Left cardiac atrium (tissue), 4 donors: ENCODE data around the gene CRHR1. TPM values are rescaled to one million over a fixed set of nuclear protein-coding genes. Genes with fewer than 3 reads are reported as not detected.
"Not testable (repeated sequence)": the region's sequence is repeated elsewhere in the genome, so short reads cannot be mapped to it uniquely, and the experiment has no call there.

Source experiments
- ATAC-seq, 2 donors: fragments of 200-7000 bp; cut with Tn5 transposase; one replicate each; pipeline ENCODE4 v1.9.1; 2020; ENCODE audit warnings: mild to moderate bottlenecking in 2 of 2, moderate library complexity in 2 of 2
- DNase-seq: peaks from one replicate; pipeline ENCODE4 v3.0.0-alpha.2; 2020
- intact Hi-C, 2 donors: fragments of 100-400 bp; cut with DNase I; formaldehyde crosslinking; loops; one replicate each; pipeline versions ENCODE4 v1.14.1 to v1.15.1; 2022 to 2023
- long read RNA-seq: library from polyadenylated mRNA; unstranded; transcript quantifications from one replicate; pipeline ENCODE4 v2.0.0, GENCODE V29; 2021
- total RNA-seq, 2 donors: library from RNA; stranded (reverse); fragmentation: NEBNext Ultra II Directional; extraction: Animal tissue kit (Norgen Biotek cat#: 25700); gene quantifications; one replicate each; pipeline ENCODE4 v1.2.1, GENCODE V29; 2021
- donor health status: DM: no; HTN: yes; CAD: no.
- donor health status: DM: no; HTN: yes; CAD: no; lungs with severe emphysema.
- donor health status: DM: yes; HTN: yes; CAD: no.
- donor health status: Dilated cardiomyopathy.

The CRHR1 gene
- not detected for total RNA-seq
- long read RNA-seq = 0 reads

DNA sequence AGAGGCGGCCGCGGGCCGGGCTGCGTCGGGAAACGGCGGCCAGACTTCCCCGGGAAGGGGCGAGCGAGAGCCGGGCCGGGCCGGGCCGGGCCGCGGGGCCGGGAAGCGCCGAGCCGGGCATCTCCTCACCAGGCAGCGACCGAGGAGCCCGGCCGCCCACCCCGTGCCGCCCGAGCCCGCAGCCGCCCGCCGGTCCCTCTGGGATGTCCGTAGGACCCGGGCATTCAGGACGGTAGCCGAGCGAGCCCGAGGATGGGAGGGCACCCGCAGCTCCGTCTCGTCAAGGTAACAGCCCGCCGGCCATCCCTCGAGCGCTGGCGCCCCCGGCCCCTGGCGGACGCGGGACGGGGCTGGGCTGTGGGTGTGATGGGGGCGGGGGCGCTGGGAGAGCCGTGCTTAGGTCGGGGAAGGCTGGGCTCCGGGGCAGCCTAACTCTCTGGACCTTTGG is at the start of gene CRHR1:
Gene CRHR1, plus strand, starts transcription at position 28 of the 448 bp plus-strand sequence. Its CDS starts 225 bp downstream, at position 253.
- ATAC-seq (peak; percentile 38 to 39), DNase-seq (no peak)
- intact Hi-C loops = no loop called here

DNA sequence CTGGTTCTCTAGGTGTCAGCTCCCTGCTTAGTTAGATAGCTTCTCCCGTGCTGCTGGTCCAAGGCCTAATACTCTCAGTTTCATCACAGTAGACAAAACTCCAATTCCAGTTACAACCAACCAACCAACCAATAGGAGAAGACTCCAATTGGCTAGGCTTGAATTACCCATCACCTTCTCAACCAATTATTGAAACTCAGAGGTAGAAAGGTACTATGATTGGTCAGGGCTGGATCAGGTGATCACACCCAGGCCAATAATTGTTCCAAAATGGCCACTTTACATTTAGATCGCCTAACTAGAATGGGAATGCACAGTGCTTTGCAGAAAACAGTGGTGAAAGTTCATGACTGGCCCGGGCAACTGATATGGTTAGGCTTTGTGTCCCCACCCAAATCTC is 49.5 kb upstream of the CRHR1 start:
- no peak for ATAC-seq
- intact Hi-C loops = no loop called here
- DNase-seq = no peak

DNA sequence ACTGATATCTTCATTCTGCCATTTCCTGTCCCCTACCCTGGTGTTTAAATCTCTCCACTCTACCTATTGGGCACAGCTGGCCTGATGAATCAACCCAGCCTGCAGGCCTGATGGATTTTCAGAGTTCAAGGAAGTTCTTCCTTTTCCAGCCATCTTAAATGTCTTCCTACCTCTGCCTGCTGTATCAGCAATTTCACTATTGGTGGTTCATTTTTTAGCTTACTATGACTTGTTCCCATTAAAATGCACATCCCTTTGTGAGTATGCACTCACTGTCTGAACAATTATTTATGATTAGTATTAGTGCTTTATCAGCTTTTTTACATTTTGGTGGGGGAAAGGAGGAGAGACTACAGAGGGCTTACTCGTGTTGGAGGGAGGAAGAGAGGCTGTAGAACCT is 48.6 kb upstream of the CRHR1 start:
- intact Hi-C loops = no loop called here
- ATAC-seq (no peak), DNase-seq (no peak)

DNA sequence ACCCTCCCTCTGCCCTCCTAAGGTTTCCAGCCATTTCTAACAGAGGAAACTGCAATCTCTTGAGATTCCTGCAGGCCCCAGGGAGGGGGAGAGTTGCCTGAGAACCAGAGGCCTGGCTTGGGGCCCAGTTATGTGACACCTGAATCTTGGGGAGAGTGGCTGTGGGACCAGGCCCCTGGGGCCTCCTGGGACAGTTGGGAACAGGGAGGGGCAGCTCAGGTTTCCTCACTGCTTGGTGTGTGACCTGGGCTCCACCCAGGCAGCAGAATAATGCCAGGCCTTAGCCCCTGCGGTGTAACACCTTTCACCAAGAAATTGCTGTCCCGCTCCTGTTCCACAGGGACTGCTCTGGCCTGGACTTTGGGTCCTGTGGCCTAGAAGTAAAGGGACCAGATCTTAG is 44.3 kb upstream of the CRHR1 start:
- ATAC-seq (no peak), DNase-seq (no peak)
- intact Hi-C loops = no loop called here

DNA sequence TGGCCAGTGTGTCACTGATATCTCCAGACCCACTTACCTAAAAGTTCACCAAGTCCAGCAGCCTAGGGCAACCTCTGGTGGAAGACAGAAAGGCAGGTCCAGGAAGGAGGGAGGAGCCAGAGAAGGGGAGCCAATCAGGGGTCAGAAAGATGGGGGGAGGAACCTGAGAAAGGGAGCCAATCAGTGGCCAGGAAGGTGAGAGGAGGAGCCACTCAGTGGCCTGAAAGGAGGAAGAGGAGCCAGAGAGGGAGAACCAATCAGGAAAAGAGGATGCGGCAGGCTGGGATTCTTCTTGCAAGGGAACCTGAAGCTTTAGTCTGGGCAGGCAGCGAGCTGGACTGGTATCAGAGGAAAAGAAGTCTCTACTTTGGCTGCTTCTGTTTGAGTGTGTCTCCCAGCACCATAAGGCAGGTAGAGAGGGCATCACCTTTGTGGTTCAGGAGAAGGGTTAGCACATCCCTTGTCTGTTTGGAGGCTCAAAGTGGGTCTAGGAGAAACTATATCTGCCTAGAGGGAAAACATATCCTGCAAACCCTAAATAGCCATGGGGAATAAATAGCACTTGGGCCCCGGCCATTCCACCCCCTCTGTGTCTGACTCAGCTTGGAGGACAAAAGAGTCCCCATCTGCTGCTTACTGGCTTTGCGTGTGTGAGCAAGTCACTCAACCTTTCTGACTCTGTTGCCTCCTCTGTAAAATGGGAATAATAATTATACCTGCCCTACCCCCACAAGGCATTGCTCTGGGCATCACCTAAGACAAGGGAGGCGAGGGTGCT is 43.4 kb upstream of the CRHR1 start:
- ATAC-seq = peak; percentile 57 to 74
- DNase-seq = no peak
- intact Hi-C loops = no loop called here

DNA sequence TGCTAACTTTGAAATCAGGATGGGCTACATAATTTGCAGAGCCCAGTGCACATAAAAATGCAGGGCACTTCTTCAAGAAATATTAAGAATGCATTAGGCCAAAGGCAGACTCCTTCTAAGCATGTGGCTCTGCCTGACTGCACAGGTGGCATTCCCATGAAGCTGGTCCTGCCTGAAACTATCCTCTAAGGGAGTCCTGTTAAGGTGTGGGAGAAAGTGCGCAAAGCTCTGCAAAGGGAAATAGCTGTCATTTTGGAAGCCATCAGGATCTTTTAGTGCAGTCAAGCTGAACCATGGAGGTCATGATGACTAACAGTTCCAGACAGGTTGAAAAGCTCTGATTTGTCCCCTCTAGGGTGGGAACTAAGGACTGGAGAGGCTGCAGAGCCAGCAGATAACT is 41.9 kb upstream of the CRHR1 start:
- DNase-seq (no peak), ATAC-seq (no peak)
- intact Hi-C loops = no loop called here

DNA sequence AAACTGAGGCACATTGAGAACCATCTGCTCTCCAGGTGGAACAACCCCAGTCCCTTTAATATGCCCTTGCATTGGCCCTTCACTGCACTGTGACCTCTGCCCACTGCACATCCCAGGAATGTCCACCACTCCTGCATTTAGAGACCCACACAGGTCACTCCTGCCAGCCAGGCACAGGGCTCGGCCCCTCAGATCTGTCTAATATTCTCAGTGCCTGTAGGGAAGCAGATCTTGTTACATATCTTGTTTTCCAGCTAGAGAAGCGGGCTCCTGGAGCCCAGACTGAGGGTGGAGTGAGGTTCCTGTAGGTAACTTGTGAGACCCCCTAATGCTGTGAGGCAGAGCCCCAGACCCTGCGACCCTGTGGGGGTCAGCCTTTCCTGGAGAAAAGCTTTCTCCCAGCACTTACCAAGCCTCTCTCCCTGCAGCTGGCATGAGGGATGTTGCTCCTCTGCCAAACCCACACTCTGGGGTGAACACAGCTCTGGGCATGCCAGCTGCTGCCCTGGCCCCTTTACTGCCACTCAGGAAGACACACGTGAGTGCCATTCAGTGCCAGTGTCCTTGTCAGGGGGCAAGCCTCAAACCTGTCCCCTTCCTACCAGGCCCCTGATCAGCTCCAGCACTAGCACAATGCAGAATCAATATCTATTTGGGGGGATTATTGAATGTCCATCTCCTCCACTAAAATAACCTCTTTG is 40.3 kb upstream of the CRHR1 start:
- no peak for DNase-seq
- no peak for ATAC-seq
- intact Hi-C loops = no loop called here

DNA sequence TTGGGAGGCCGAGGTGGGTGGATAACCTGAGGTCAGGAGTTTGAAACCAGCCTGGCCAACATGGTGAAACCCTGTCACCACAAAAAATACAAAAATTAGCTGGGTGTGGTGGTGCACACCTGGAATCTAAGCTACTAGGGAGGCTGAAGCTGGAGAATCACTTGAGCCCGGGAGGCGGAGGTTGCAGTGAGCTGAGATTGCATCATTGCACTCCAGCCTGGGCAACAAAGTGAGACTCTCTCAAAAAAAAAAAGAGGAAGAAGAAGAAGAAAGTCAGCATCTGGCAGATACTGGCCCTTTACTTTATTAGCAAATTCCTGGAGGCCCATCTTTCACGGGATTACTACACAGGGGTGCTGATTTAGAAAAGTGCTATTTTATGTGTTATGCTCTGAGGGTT is 39.3 kb upstream of the CRHR1 start:
- ATAC-seq, intact Hi-C loops, DNase-seq: not testable (repeated sequence)

DNA sequence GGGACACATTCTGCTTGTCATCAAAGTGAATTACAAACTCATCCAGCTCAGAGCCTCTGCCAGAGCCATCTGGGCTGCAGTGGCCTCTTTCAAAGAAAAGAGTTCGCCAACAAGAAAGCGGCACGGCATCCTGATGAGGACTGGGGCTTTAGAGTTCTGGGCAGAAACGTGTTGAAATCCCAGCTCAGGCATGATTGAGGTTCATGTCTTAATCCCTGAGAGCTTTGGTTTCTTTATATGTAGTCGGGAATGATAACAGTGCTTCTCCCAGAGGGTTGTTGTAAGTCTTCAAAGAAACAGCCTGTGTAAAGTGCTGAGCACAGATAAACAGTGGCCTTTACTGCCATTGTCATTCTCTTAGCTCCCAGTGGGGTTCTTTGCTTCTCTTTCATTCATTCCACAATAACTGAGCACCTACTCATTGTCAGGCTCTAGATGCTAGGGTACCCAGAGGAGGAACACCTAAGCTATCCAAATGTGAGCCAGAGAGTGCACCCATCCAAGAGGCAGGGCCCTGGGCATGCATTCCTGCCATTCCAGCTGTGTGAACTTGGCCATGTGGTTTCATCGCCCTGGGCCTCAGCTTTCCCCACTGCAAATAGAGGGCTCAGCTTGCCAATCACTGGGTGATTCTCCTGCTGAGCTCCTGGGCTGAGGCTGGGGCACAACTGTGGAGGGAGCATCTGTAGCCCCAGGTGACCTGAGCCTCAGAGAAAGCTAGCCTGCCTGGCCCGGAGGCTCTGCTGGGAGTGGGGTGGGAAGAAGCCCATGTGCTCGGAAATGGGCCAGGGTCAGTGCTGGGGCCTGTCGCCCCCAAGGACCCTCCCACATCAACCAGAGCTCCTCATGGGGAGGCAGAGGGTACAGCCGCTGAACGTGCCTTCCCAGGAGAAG is 38.3 kb upstream of the CRHR1 start:
- no peak for ATAC-seq
- no peak for DNase-seq
- intact Hi-C loops = no loop called here

DNA sequence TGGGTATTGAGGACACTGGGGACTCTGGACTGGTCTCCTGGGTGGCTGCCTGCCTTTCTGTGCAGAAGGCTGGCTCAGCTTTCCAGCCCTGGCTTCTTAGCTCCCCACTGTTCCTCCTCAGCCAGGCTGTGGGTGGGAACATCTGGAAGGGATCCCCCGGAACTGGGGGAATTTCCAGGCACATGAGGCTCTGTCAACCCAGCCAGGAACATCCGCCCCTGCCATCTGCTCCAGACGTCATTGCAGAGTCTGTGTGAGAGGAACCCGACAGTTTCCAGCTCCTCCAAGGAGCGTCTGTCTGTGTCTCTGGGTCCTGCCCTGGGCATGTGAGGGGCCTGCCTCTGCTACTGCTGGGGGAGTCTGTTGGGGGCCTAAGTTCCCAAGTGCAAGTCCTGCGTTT is 36.2 kb upstream of the CRHR1 start:
- intact Hi-C loops = no loop called here
- no peak for DNase-seq
- peak in 1 of 2 donors; percentile 38 for ATAC-seq

DNA sequence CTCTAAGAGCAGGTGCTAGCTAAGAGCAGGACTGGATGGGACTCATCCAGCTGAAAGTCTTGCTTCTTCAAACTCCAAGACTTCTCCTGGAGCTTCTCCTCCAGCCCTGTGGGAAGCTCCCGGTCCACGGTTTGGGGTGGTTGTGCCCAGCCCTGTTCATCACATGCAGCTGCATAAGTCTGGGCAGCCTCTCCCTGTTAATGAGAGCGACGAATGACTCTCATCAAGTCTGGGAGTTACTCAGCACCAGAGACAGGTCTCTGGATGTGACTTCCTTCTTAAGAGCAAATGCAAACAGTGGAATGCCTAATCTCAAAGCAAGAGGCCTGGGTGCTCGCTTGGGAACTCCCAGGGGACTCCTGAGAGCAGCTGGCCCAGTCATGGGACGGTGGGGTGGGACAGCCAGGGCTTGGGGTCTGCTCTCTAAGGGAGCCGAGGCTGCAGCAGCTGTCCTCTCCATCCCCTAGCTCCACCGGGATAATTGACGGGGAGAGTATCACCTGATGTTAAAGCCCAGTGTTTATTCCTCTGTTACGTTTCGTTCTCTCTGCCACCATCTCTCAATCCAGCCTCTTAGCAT is 35.3 kb upstream of the CRHR1 start:
- intact Hi-C loops = no loop called here

DNA sequence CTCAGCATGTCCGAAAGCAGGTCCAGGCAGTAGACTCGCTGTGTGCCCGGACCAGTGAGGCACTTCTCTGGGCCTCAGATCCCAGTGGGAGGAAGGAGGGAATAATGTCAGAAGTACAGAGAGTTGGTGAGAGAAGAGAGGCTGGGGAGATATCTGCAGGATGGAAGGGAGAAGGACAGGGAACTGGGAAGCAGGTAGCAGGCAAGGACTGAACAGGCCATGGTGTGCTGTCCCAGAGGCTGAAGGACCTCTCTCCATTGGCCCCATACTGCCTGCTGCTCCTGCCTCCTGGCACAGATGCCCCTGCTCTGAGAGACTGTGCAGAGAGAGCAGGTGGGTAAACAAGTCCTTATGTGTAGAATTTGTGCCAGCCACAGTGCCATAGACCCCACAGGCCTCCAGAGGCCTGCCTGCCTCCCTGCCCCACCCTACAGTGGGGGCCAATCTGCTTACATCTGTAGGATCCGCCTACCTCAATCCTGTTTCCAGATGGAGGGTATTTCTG is 34.2 kb upstream of the CRHR1 start:
- intact Hi-C loops = no loop called here
- ATAC-seq = no peak
- no peak for DNase-seq

More for the DNA sequence above, 35.3 kb upstream of the CRHR1 start:
- ATAC-seq (no peak), DNase-seq (no peak)

DNA sequence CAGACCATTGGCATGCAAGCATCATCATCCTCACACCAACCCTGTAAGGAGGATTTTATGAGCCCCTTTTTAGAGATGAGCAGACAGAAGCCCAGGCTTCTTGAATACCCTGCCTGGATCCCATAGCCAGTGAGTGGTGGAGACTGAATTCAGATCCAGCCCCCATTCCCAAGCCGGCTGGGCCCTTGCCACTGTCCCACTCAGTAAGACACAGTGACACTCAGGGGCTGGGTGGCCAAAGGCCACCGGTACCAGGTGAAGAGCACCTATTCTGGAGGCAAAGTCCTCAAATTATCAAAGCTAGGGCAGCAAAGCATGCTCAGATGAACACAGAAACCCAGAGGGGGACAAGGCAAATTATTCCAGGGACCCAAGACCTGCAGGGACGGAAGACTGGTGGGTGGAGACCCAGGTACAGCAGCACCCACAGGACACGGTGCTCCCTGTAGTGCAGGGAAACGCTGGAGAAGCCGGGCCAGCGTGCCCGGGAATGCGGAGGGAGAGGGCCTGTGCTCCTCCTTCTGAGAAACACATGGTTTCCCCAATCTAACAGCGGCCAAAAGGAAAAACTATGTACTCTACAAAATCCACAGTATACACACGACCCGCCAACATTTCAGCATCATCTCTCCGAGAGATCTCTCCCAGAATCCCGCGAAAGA is 33.2 kb upstream of the CRHR1 start:
- ATAC-seq (no peak), DNase-seq (no peak)
- intact Hi-C loops = no loop called here

DNA sequence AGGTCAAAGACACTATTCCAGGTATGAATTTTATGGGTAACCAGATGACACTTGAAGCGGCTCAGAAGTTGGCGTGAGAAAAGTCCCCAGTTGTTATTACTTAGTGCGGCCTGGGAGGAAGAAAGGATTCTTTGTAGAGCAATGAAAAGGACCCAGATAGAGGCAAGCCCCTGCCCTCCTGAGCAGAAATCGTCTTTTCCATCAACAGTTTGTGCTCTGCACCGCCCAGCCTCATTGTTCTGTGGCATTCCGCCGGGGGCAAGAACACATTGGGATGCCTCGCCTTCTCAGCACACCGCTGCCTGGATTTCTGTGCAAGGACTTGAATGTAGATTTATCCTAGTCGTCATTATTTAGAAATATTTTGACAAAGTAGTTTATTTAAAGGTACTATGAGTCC is 32.7 kb upstream of the CRHR1 start:
- intact Hi-C loops = no loop called here
- ATAC-seq = no peak
- no peak for DNase-seq

DNA sequence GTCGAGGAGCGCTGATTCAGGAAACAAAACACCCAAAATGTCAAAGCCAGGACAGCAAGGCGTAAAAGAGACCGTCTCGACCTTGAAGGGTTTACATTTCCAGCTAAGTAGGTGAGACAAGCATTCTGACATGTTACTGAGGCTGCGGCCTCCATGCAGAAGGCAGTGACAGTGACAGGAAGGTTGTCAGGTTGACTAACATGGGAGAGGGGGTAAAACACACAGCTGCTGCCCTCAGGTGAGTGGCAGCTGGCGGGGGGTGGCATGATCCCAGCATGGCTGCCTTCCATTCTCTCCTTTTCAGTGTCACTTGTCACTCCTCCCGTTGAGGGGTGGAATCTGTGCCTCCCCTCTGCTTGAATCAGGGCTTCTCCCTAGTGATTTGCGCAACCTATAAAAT is 31.9 kb upstream of the CRHR1 start:
- intact Hi-C loops = no loop called here
- DNase-seq (no peak), ATAC-seq (no peak)

DNA sequence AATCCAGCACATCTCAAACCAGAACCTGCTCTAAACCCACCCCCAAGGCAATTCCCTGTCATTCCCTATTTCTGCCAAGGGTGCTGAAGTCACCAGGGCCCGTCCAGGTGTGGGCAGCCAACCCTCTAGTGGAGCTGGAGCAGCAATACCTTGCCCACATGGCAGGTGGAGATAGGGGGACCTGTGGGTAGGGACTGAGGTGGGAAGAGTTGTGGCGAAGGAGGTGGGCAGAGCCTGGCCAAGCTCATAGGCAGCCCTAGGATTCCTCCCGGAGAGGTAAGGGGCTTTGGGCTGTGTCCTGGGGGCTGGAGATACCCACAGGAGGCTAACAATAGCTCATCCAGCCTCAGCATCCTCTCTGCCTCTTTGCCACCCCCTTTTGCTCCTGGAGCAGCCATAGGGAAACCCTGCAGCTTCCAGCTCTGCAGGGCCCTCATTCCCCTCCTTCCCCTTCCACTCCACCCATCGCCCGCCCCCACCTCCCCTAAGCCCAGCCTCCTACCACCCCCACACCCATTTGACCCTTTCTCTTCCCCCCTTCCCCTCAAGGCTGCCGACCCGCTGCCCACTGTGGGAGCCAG is 30.4 kb upstream of the CRHR1 start:
- DNase-seq (no peak), ATAC-seq (no peak)
- intact Hi-C loops = no loop called here

DNA sequence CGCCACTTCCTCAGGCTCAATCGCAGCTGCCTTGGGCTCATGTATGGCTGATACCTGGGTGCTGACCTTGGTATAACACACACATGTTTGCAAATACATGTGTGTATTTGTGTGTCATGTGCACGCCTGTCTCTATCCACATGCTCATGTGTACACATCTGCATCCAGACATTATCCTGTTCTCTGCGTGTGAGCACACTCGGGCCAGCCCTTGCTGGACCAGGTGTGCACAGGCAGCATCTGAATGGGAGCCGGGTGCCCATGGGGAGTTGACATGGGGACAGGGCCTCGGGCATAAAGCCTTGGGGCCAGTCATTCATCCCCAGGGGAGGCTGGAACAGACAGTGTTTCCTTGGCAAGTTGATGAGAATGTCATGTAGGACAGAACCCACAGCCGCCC is 29.1 kb upstream of the CRHR1 start:
- intact Hi-C loops = no loop called here
- no peak for ATAC-seq
- DNase-seq = no peak

DNA sequence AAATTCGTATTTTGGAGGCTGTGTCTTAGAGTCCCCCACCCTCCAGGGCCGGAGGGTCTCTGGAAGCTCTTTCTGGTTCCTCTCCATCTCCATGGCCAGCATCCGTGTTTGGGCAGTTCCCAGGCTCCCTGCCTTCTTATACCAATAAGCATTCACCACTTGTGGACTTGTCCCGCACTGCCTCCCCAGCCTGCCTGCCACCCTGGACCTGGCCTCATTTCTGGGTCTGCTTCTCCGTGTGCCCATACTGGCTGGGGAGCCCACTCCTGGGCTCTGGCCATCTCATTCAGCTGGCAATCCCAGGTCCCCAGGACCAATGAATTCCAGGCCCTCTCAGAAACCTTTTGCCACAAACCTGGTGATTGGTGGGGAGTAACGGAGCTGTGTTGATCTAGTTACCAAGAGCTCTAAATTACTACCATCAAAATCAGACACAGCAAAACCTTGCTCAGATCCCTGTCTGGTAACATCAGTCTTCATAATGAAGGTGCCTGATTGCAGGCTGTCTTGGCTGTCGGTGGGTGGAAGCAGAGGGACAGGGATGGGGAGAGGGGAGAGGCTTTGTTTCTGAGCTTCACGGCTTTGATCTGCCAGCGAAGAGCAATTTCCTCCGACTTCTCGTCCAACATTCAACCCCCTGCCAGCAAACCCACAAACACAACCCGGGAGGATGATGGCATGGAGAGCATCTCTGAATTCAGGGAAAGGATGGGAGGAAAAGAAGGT is 27.7 kb upstream of the CRHR1 start:
- no peak for ATAC-seq
- no peak for DNase-seq
- intact Hi-C loops = no loop called here
